Vagina (tissue), 2 donors: Measurements from ENCODE around the gene ATXN1.

Experiments used
- CTCF ChIP-seq, 3 experiments: fragments of 450-650 bp in 2 of 3; fragments of 200-600 bp in 1 of 3; sonication (generic) in 1 of 3; IDR thresholded peaks; one replicate each; pipeline ENCODE4 v1.5.1; 2017 to 2019; ENCODE audit warnings: antibody characterized with exemption in 3 of 3, mild to moderate bottlenecking in 2 of 3, moderate library complexity in 2 of 3
- POLR2A ChIP-seq, 2 donors: fragments of 450-650 bp; IDR thresholded peaks; one replicate each; pipeline ENCODE4 v1.6.1; 2017; ENCODE audit warnings: antibody characterized with exemption in 2 of 2, mild to moderate bottlenecking in 2 of 2, moderate library complexity in 2 of 2

GRCh38 chr6:16809753-16810358 is 48.6 kb upstream of the ATXN1 start:
- TF ChIP-seq POLR2A (IDR thresholded peaks at IDR 0.05) (no peak), CTCF (IDR thresholded peaks at IDR 0.05) (no peak)
